PFSK-1 (cell line): ENCODE results near the gene SLC13A2.

Source experiments
- FOXP2 ChIP-seq: optimal IDR thresholded peaks from 2 replicates; pipeline ENCODE3; 2011; ENCODE audit warnings: borderline replicate concordance, control low read depth, inconsistent platforms; ENCODE audit not compliant: insufficient read depth; ENCODE audit errors: extremely low read length, extremely low read depth
- POLR2AphosphoS5 ChIP-seq: IDR thresholded peaks from 2 replicates; pipeline ENCODE4 v1.6.1; 2012; ENCODE audit warnings: low read depth, mild to moderate bottlenecking, control low read depth, low read length, moderate library complexity
- REST ChIP-seq, 2 experiments: IDR thresholded peaks; 2 replicates each; pipeline versions ENCODE4 v1.6.1 to v1.8.0; 2011 to 2012; ENCODE audit warnings: low read depth in 2 of 2, low read length in 2 of 2, control low read depth in 1 of 2, inconsistent platforms in 1 of 2, mild to moderate bottlenecking in 1 of 2, moderate library complexity in 1 of 2; ENCODE audit not compliant: insufficient read depth in 1 of 2
- SIN3A ChIP-seq: IDR thresholded peaks from 2 replicates; pipeline ENCODE4 v1.6.1; 2012; ENCODE audit warnings: mild to moderate bottlenecking, low read length, moderate library complexity, borderline replicate concordance; ENCODE audit not compliant: insufficient read depth
- TAF1 ChIP-seq: IDR thresholded peaks from 2 replicates; pipeline ENCODE4 v1.6.1; 2012; ENCODE audit warnings: low read length, control low read depth, borderline replicate concordance; ENCODE audit not compliant: insufficient read depth

The SLC13A2 gene

DNA sequence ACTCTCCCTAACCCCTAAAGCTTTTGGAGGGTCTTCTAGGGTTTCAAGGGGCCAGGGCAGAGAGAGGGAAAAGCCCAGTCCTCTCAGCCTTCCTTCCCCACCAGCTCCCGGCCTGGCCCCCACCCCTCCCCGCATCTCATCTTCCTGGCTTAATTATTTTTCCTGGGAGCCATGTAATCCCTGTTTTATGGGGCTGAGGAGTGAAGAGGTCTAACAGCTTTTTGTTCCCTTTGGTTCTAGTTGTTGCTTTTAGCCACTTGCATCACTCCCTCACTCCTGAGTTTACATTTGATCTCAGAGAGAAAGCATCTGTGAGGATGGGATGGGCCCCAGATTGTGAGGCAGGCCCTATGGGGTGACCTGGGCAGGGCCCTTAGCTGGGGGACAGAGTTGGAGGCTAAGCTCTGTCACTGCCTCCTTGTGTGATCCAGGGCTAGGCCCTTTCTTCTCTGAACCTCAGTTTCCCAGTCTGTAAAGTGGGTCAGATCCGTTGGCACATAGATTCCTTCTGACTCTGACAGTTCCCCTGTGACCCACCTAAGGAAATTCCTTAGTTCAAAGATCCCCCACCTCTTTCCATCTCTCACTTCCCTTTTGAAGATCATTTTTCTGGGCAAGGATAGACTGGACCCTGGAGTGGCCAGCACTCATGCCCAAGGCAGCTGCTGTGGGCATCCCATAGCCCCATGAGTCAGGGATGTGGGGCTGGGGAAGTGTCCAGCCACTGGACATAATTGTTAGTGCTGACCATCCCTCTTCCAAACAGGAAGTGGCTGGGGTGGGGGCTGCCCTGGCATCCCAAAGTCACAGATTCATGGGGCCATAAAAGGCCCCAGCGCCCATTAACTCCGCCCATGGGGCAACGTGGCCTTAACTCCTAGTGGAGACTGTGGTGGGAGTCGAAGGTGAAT lies 58.9 kb downstream of the SLC13A2 start:
- TF ChIP-seq REST (IDR thresholded peaks at IDR 0.05; ENCODE audit: insufficient read depth in 1 of 2, low read depth in 2 of 2, low read length in 2 of 2) (no peak), SIN3A (no peak), POLR2AphosphoS5 (no peak), TAF1 (no peak), FOXP2 (no peak)

DNA sequence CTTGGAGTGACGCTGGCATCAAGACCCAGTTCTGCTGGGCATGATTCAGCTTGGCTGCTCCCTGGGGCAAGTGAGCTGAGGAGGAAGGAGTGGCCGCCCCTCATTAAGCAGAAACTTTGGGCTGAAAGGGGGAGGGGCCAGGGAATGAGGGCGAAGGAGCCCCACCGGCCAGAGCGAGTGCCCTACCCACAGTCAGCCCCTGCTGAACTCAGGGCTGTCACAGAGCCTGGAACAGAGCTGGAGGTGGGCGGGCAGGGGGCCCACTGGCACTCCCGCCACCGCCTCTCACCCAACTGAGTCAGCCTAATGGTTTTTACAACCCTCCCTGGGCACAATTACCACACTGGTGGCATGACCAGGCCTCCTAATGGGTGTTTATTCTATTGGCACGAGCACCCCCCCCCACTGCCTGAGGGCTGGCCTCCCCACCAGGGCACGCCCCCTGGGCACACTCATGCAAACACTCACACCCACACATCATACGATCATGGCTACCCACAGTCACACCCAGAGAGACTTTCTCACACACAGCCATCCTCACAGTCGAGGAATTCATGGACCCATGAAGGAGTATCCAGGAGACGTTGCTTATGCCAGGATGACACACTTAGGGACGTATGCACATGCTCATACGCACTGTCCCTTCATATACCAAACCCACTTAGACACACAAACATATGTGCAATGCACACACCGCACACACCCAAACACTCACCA lies 59.8 kb downstream of the SLC13A2 start:
- no peak for TF ChIP-seq POLR2AphosphoS5
- TF ChIP-seq REST (IDR thresholded peaks at IDR 0.05; ENCODE audit: insufficient read depth in 1 of 2, low read depth in 2 of 2, low read length in 2 of 2) = no peak
- TF ChIP-seq SIN3A = no peak
- no peak for TF ChIP-seq FOXP2
- TF ChIP-seq TAF1 = no peak

- TF ChIP-seq TAF1 (no peak), POLR2AphosphoS5 (no peak), SIN3A (no peak), FOXP2 (no peak), REST (IDR thresholded peaks at IDR 0.05; ENCODE audit: insufficient read depth in 1 of 2, low read depth in 2 of 2, low read length in 2 of 2) (no peak)
Measured at GRCh38 chr17:28534740-28535375, 61.4 kb downstream of the SLC13A2 start.

- TF ChIP-seq SIN3A (no peak), TAF1 (no peak), POLR2AphosphoS5 (no peak), REST (IDR thresholded peaks at IDR 0.05; ENCODE audit: insufficient read depth in 1 of 2, low read depth in 2 of 2, low read length in 2 of 2) (no peak), FOXP2 (no peak)
Measured at GRCh38 chr17:28536532-28537218, 63.2 kb downstream of the SLC13A2 start.
